Middle frontal gyrus (tissue), 1 donor: ENCODE measurements around the gene TMEM212.
"Not testable (repeated sequence)": the region's sequence is repeated elsewhere in the genome, so short reads cannot be mapped to it uniquely, and the experiment has no call there.

Experiments used
- DNase-seq: peaks from one replicate; pipeline ENCODE4 v3.0.0-alpha.2; 2015; ENCODE audit warnings: low spot score; ENCODE audit errors: extremely low spot score

Gene TMEM212

GRCh38 chr3:171813278-171813896 is 29.8 kb upstream of the TMEM212 start:
- DNase-seq: no peak

- no peak for DNase-seq
Measured at GRCh38 chr3:171813897-171814460, 29.2 kb upstream of the TMEM212 start.

GRCh38 chr3:171814662-171815061 is 28.5 kb upstream of the TMEM212 start:
- not testable (repeated sequence) for DNase-seq

GRCh38 chr3:171815973-171816595 is 27.1 kb upstream of the TMEM212 start:
- DNase-seq: no peak

GRCh38 chr3:171817074-171817800 is 25.9 kb upstream of the TMEM212 start:
- no peak for DNase-seq

GRCh38 chr3:171821044-171821443 is 22.1 kb upstream of the TMEM212 start:
- DNase-seq: no peak

GRCh38 chr3:171821778-171822358 is 21.3 kb upstream of the TMEM212 start:
- DNase-seq: no peak

- DNase-seq: no peak
Measured at GRCh38 chr3:171822431-171823106, 20.6 kb upstream of the TMEM212 start.

GRCh38 chr3:171824116-171824515 is 19.0 kb upstream of the TMEM212 start:
- no peak for DNase-seq

- DNase-seq: no peak
Measured at GRCh38 chr3:171824824-171825221, 18.3 kb upstream of the TMEM212 start.

GRCh38 chr3:171825222-171825828 is 17.8 kb upstream of the TMEM212 start:
- DNase-seq: no peak

- DNase-seq: no peak
Measured at GRCh38 chr3:171827385-171827784, 15.8 kb upstream of the TMEM212 start.

- DNase-seq: no peak
Measured at GRCh38 chr3:171827836-171828458, 15.2 kb upstream of the TMEM212 start.

- no peak for DNase-seq
Measured at GRCh38 chr3:171828902-171829770, 14.0 kb upstream of the TMEM212 start.

- no peak for DNase-seq
Measured at GRCh38 chr3:171829841-171830517, 13.2 kb upstream of the TMEM212 start.

GRCh38 chr3:171830518-171830875 is 12.7 kb upstream of the TMEM212 start:
- DNase-seq: no peak

GRCh38 chr3:171831936-171832335 is 11.2 kb upstream of the TMEM212 start:
- DNase-seq: no peak

GRCh38 chr3:171832989-171833388 is 10.2 kb upstream of the TMEM212 start:
- DNase-seq: no peak
